Choroid plexus epithelial cell (primary cell): ENCODE results near the gene KIF4B.

ENCODE experiments used
- DNase-seq: peaks from one replicate; pipeline ENCODE4 v3.0.0-alpha.2; 2010; ENCODE audit warnings: low read depth
- H3K4me3 ChIP-seq: 2 replicates; pipeline ENCODE4 v1.5.1; 2011; ENCODE audit warnings: low read depth, mild to moderate bottlenecking, control low read depth, low read length, moderate library complexity
- CTCF ChIP-seq: conservative IDR thresholded peaks from 2 replicates; pipeline ENCODE4 v1.5.1; 2011; ENCODE audit warnings: low read depth, mild to moderate bottlenecking, control low read depth, inconsistent platforms, low read length, moderate library complexity

The KIF4B gene

GRCh38 chr5:155046591-155046990 lies 33.0 kb downstream of the KIF4B start:
- no peak overlapping the region for H3K4me3 ChIP-seq
- no peak for TF ChIP-seq CTCF
- no peak for DNase-seq

- no peak for TF ChIP-seq CTCF
- H3K4me3 ChIP-seq = no peak overlapping the region
- DNase-seq = no peak
These were observed 34.3 kb downstream of the KIF4B start for GRCh38 chr5:155047818-155048217.

- H3K4me3 ChIP-seq = no peak overlapping the region
- peak; percentile 39 for DNase-seq
- peak; percentile 64 for TF ChIP-seq CTCF
These were observed 36.2 kb downstream of the KIF4B start for GRCh38 chr5:155049569-155050383.

- no peak for TF ChIP-seq CTCF
- no peak for DNase-seq
- no peak overlapping the region for H3K4me3 ChIP-seq
These were observed 36.9 kb downstream of the KIF4B start for GRCh38 chr5:155050384-155051019.

GRCh38 chr5:155052532-155052931 lies 39.0 kb downstream of the KIF4B start:
- no peak for DNase-seq
- no peak overlapping the region for H3K4me3 ChIP-seq
- no peak for TF ChIP-seq CTCF

- TF ChIP-seq CTCF = no peak
- DNase-seq = no peak
- H3K4me3 ChIP-seq = no peak overlapping the region
These were observed 39.9 kb downstream of the KIF4B start for GRCh38 chr5:155053501-155053900.
